Panc1 (cell line): ENCODE results near the gene IAH1. TPM values are rescaled to one million over a fixed set of nuclear protein-coding genes. Genes with fewer than 3 reads are reported as not detected.

Experiments
- ATAC-seq: fragments of 200-7000 bp; cut with Tn5 transposase; 2 replicates; pipeline ENCODE4 v1.9.1; 2020; ENCODE audit warnings: mild to moderate bottlenecking, moderate library complexity
- BruUV-seq: library from RNA; stranded (reverse); fragments of 400-500 nt; replicated peaks from 2 replicates; lab custom pipeline; 2021; lab: Mats Ljungman, UMichigan
- CTCF ChIA-PET: fragments of 300-600 bp; sonication (Branson Sonifier 250); formaldehyde crosslinking; loops from one replicate; lab custom pipeline; 2022; ENCODE audit warnings: antibody characterized with exemption; lab: Charles Lee
- POLR2A ChIA-PET: fragments of 300-600 bp; sonication (Branson Sonifier 250); formaldehyde crosslinking; loops from one replicate; lab custom pipeline; 2022; ENCODE audit warnings: antibody characterized with exemption; lab: Charles Lee
- DNase-seq: peaks from one replicate; pipeline ENCODE4 v3.0.0-alpha.2; 2010; ENCODE audit warnings: low read depth, low spot score
- H3K27ac ChIP-seq: 2 replicates; pipeline ENCODE4 v1.5.1; 2011; ENCODE audit warnings: mild to moderate bottlenecking, low read length, inconsistent platforms
- H3K27me3 ChIP-seq: fragments of 200-500 bp; sonication (Bioruptor generic); 2 replicates; pipeline ENCODE4 v1.6.0; 2014; ENCODE audit warnings: low read length, inconsistent platforms; ENCODE audit not compliant: control insufficient read depth, insufficient read depth
- H3K36me3 ChIP-seq: fragments of 200-500 bp; sonication (Bioruptor generic); 2 replicates; pipeline ENCODE4 v1.5.1; 2014; ENCODE audit warnings: inconsistent platforms, mild to moderate bottlenecking, low read length, moderate library complexity; ENCODE audit not compliant: control insufficient read depth, insufficient read depth
- H3K4me1 ChIP-seq: 2 replicates; pipeline ENCODE4 v1.5.1; 2011; ENCODE audit warnings: inconsistent platforms, mild to moderate bottlenecking, low read length, moderate library complexity; ENCODE audit not compliant: control insufficient read depth, insufficient read depth
- H3K4me3 ChIP-seq, 2 experiments: 2 replicates each; pipeline ENCODE4 v1.5.1; 2011 to 2012; ENCODE audit warnings: low read depth in 2 of 2, low read length in 2 of 2, mild to moderate bottlenecking in 2 of 2, inconsistent platforms in 1 of 2, moderate library complexity in 1 of 2
- H3K9me3 ChIP-seq: fragments of 200-500 bp; sonication (Bioruptor generic); 2 replicates; pipeline ENCODE4 v1.5.1; 2014; ENCODE audit warnings: low read depth, mild to moderate bottlenecking, inconsistent platforms, low read length, moderate library complexity; ENCODE audit not compliant: control insufficient read depth, insufficient read depth
- CTCF ChIP-seq: fragments of 450-650 bp; IDR thresholded peaks from 2 replicates; pipeline ENCODE4 v1.5.1; 2017; ENCODE audit warnings: mild to moderate bottlenecking
- POLR2AphosphoS5 ChIP-seq: IDR thresholded peaks from 2 replicates; pipeline ENCODE4 v1.6.1; 2012; ENCODE audit warnings: mild to moderate bottlenecking, low read depth, low read length, moderate library complexity
- REST ChIP-seq, 2 experiments: IDR thresholded peaks; 2 replicates each; pipeline ENCODE4 v1.6.1; 2011 to 2012; ENCODE audit warnings: low read depth in 2 of 2, control low read depth in 1 of 2, low read length in 1 of 2, mild to moderate bottlenecking in 1 of 2, moderate library complexity in 1 of 2; ENCODE audit not compliant: insufficient read depth in 1 of 2
- SIN3A ChIP-seq: IDR thresholded peaks from 2 replicates; pipeline ENCODE4 v1.6.1; 2012; ENCODE audit warnings: low read depth, mild to moderate bottlenecking, low read length, moderate library complexity, borderline replicate concordance; ENCODE audit not compliant: insufficient read depth
- TCF7L2 ChIP-seq: IDR thresholded peaks from 2 replicates; pipeline ENCODE4 v1.6.1; 2011; ENCODE audit warnings: mild to moderate bottlenecking, low read depth, low read length, inconsistent platforms
- in situ Hi-C: cut with HindIII; loops from 2 replicates; pipeline ENCODE4 v1.10.0; 2016; ENCODE audit warnings: low sequenced_read_pairs, low pct_unique_long_range_greater_than_20kb
- intact Hi-C: fragments of 100-400 bp; cut with micrococcal nuclease; formaldehyde crosslinking; loops from one replicate; pipeline ENCODE4 v1.10.0; 2022; ENCODE audit not compliant: unreplicated experiment
- total RNA-seq: library from RNA; stranded (reverse); gene quantifications from one replicate; pipeline ENCODE4 v1.2.1, GENCODE V29; 2021; ENCODE audit not compliant: unreplicated experiment

IAH1 gene
- total RNA-seq, 1 experiment from 2014 or later = 72.2 TPM

GRCh38 chr2:9430316-9431293 is 43.7 kb upstream of the IAH1 start:
- Histone ChIP-seq H3K36me3 (peaks cover 34% of the 10 kb centered on the region), H3K27me3 (no peaks in the 10 kb centered on the region), H3K27ac (no peak overlapping the region), H3K4me1 (no peaks in the 10 kb centered on the region), H3K9me3 (no peaks in the 10 kb centered on the region), H3K4me3 (no peak overlapping the region)
- ChIA-PET CTCF (no interaction called here), POLR2A (no interaction called here)
- DNase-seq (no peak), ATAC-seq (no peak)
- no TSS peak for BruUV-seq
- intact Hi-C loops = no loop called here
- TF ChIP-seq REST (IDR thresholded peaks at IDR 0.05; ENCODE audit: insufficient read depth in 1 of 2, low read depth in 2 of 2, low read length in 1 of 2) = no peak
- no peak for TF ChIP-seq POLR2AphosphoS5
- no peak for TF ChIP-seq TCF7L2
- no peak for TF ChIP-seq CTCF
- TF ChIP-seq SIN3A = no peak
- in situ Hi-C loops = no loop called here

GRCh38 chr2:9434489-9434888 is 39.9 kb upstream of the IAH1 start:
- no TSS peak for BruUV-seq
- no peak for TF ChIP-seq REST (IDR thresholded peaks at IDR 0.05; ENCODE audit: insufficient read depth in 1 of 2, low read depth in 2 of 2, low read length in 1 of 2)
- no peak for TF ChIP-seq CTCF
- Histone ChIP-seq H3K27ac (no peak overlapping the region), H3K27me3 (no peaks in the 10 kb centered on the region), H3K36me3 (peaks cover 31% of the 10 kb centered on the region), H3K9me3 (no peaks in the 10 kb centered on the region), H3K4me3 (no peak overlapping the region), H3K4me1 (no peaks in the 10 kb centered on the region)
- ChIA-PET POLR2A (no interaction called here), CTCF (no interaction called here)
- intact Hi-C loops = no loop called here
- DNase-seq (no peak), ATAC-seq (no peak)
- in situ Hi-C loops = no loop called here
